ENCODE measurements around the gene NBAS. TPM values are rescaled to one million over a fixed set of nuclear protein-coding genes. Genes with fewer than 3 reads are reported as not detected.
A peak's percentile ranks its signal among the peaks of the same experiment; 100 is the strongest.

NBAS gene
- total and polyA plus RNA-seq, 2 donors (not counting 3 experiments of a cell fraction or from before 2014, with no cell fraction given): 29.4 to 43.0 TPM

GRCh38 chr2:15354596-15355366, 206.4 kb downstream of the NBAS start:
- TF ChIP-seq FOS (IDR thresholded peaks at IDR 0.05; ENCODE audit: borderline replicate concordance, insufficient read depth, low read length): peak; percentile 12
- no peak for TF ChIP-seq MYC (IDR thresholded peaks at IDR 0.05; ENCODE audit: low read depth, low read length)
- TF ChIP-seq POLR2A (IDR thresholded peaks at IDR 0.05; ENCODE audit: low read depth, low read length): no peak
- H3K9ac ChIP-seq (replicated peaks; ENCODE audit: extremely low read depth, insufficient read depth, low read length): no peak overlapping the region
- CTCF ChIA-PET: interaction anchor here (1.2 to 1.5 kb wide), 2 partner anchors 11 to 222 kb away, joined by 3 read pairs; no protein-coding TSS in a partner anchor
- dilution Hi-C loops (cut with MboI; ENCODE audit: extremely low pct_ligation_motif_present, low sequenced_read_pairs): no loop called here
- H3K9me3 ChIP-seq (replicated peaks; ENCODE audit: control insufficient read depth, insufficient read depth, low read length): no peaks in the 10 kb centered on the region
- intact Hi-C loops (cut with micrococcal nuclease): no loop called here
- H3K4me3 ChIP-seq (replicated peaks in 1 of 3; ENCODE audit: insufficient read depth in 1 of 3, low read depth in 1 of 3, low read length in 3 of 3): no peak overlapping the region
- no peaks in the 10 kb centered on the region for H3K79me2 ChIP-seq (ENCODE audit: control insufficient read depth, insufficient read depth, low read length)
- H3K27ac ChIP-seq (ENCODE audit: insufficient read depth, low read depth, low read length): no peak overlapping the region
- no peak for DNase-seq (ENCODE audit: low read depth, low spot score)
- H4K20me1 ChIP-seq (replicated peaks; ENCODE audit: control insufficient read depth, extremely low read depth, insufficient read depth, low read length): no peaks in the 10 kb centered on the region
- FAIRE-seq: no peak
- POLR2A ChIA-PET: no interaction called here
- no peaks in the 10 kb centered on the region for H3K9me1 ChIP-seq (replicated peaks; ENCODE audit: control insufficient read depth, extremely low read depth, insufficient read depth, low read length)
- H3K36me3 ChIP-seq (ENCODE audit: control insufficient read depth in 2 of 2, extremely low read depth in 1 of 2, insufficient read depth in 2 of 2, low read length in 2 of 2): peaks cover 2 to 4% of the 10 kb centered on the region in 2 experiments
- H3K4me2 ChIP-seq (ENCODE audit: insufficient read depth, low read length): no peak overlapping the region
- no peak overlapping the region for H2AFZ ChIP-seq (ENCODE audit: low read depth, low read length)
- H3K4me1 ChIP-seq (ENCODE audit: control insufficient read depth, extremely low read depth, insufficient read depth, low read length): peaks cover 12% of the 10 kb centered on the region
- no peaks in the 10 kb centered on the region for H3K27me3 ChIP-seq (ENCODE audit: control insufficient read depth in 2 of 2, insufficient read depth in 2 of 2, low read length in 2 of 2)
- no TSS peak for BruUV-seq (replicated peaks)

GRCh38 chr2:15352363-15352762, 208.8 kb downstream of the NBAS start:
- no peaks in the 10 kb centered on the region for H3K79me2 ChIP-seq (ENCODE audit: control insufficient read depth, insufficient read depth, low read length)
- H3K9me3 ChIP-seq (replicated peaks; ENCODE audit: control insufficient read depth, insufficient read depth, low read length): no peaks in the 10 kb centered on the region
- no TSS peak for BruUV-seq (replicated peaks)
- H3K27me3 ChIP-seq (ENCODE audit: control insufficient read depth in 2 of 2, insufficient read depth in 2 of 2, low read length in 2 of 2): no peaks in the 10 kb centered on the region
- dilution Hi-C loops (cut with MboI; ENCODE audit: extremely low pct_ligation_motif_present, low sequenced_read_pairs): no loop called here
- H4K20me1 ChIP-seq (replicated peaks; ENCODE audit: control insufficient read depth, extremely low read depth, insufficient read depth, low read length): no peaks in the 10 kb centered on the region
- H3K4me1 ChIP-seq (ENCODE audit: control insufficient read depth, extremely low read depth, insufficient read depth, low read length): no peaks in the 10 kb centered on the region
- no peak overlapping the region for H3K4me2 ChIP-seq (ENCODE audit: insufficient read depth, low read length)
- H3K36me3 ChIP-seq (ENCODE audit: control insufficient read depth in 2 of 2, extremely low read depth in 1 of 2, insufficient read depth in 2 of 2, low read length in 2 of 2): peaks cover 2 to 4% of the 10 kb centered on the region in 2 experiments
- ChIA-PET CTCF (no interaction called here), POLR2A (no interaction called here)
- DNase-seq (ENCODE audit: low read depth, low spot score) (no peak), FAIRE-seq (no peak)
- H3K4me3 ChIP-seq (replicated peaks in 1 of 3; ENCODE audit: insufficient read depth in 1 of 3, low read depth in 1 of 3, low read length in 3 of 3): no peak overlapping the region
- no peak for TF ChIP-seq MAX (IDR thresholded peaks at IDR 0.05; ENCODE audit: insufficient read depth, insufficient read length)
- TF ChIP-seq POLR2A (IDR thresholded peaks at IDR 0.05; ENCODE audit: low read depth, low read length): no peak
- TF ChIP-seq EZH2 (IDR thresholded peaks at IDR 0.05; ENCODE audit: borderline replicate concordance, low read depth, low read length, severe bottlenecking): no peak
- intact Hi-C loops (cut with micrococcal nuclease): no loop called here
- H3K9me1 ChIP-seq (replicated peaks; ENCODE audit: control insufficient read depth, extremely low read depth, insufficient read depth, low read length): no peaks in the 10 kb centered on the region
- no peak overlapping the region for H2AFZ ChIP-seq (ENCODE audit: low read depth, low read length)
- no peak overlapping the region for H3K9ac ChIP-seq (replicated peaks; ENCODE audit: extremely low read depth, insufficient read depth, low read length)
- no peak overlapping the region for H3K27ac ChIP-seq (ENCODE audit: insufficient read depth, low read depth, low read length)

All from endothelial cell of umbilical vein (primary cell).